Activated CD8-positive, alpha-beta memory T cell treated with anti-CD3 and anti-CD28 coated beads for 1 hour (primary cell): ENCODE data around the gene HERC2.

Experiments
- DNase-seq, 2 donors: peaks; one replicate each; pipeline ENCODE4 v3.0.0-alpha.2; 2020; ENCODE audit warnings: low read depth in 1 of 2; ENCODE audit errors: extremely low read depth in 1 of 2

Gene HERC2

GRCh38 chr15:28079313-28079969, 242.5 kb downstream of the HERC2 start:
- DNase-seq, result no peak

GRCh38 chr15:28078191-28078719, 243.7 kb downstream of the HERC2 start:
- no peak for DNase-seq

GRCh38 chr15:28075573-28075972, 246.4 kb downstream of the HERC2 start:
- no peak for DNase-seq

GRCh38 chr15:28068930-28069329, 253.0 kb downstream of the HERC2 start:
- no peak for DNase-seq

GRCh38 chr15:28066231-28066630, 255.7 kb downstream of the HERC2 start:
- no peak for DNase-seq
